Neural progenitor cell (in vitro differentiated cells): ENCODE measurements around the gene COL8A2. TPM values are rescaled to one million over a fixed set of nuclear protein-coding genes. Genes with fewer than 3 reads are reported as not detected.

Source experiments
- DNase-seq: peaks from one replicate; pipeline ENCODE4 v3.0.0-alpha.2; 2016; ENCODE audit warnings: low spot score
- H2AFZ ChIP-seq: fragments of 200-600 bp; sonication (generic); replicated peaks from 2 replicates; pipeline ENCODE4 v1.6.1; 2016; ENCODE audit warnings: antibody characterized with exemption
- H3F3A ChIP-seq: fragments of 200-600 bp; sonication (generic); 2 replicates; pipeline ENCODE4 v1.6.1; 2016; ENCODE audit warnings: antibody characterized with exemption, low read depth
- H3K27ac ChIP-seq: fragments of 200-600 bp; sonication (generic); 2 replicates; pipeline ENCODE4 v1.5.1; 2016; ENCODE audit warnings: mild to moderate bottlenecking
- H3K27me3 ChIP-seq: fragments of 200-600 bp; sonication (generic); 2 replicates; pipeline ENCODE4 v1.6.1; 2016; ENCODE audit warnings: mild to moderate bottlenecking, moderate library complexity
- H3K36me3 ChIP-seq: fragments of 200-600 bp; sonication (generic); 2 replicates; pipeline ENCODE4 v1.5.1; 2016
- H3K4me1 ChIP-seq: fragments of 200-600 bp; sonication (generic); 2 replicates; pipeline ENCODE4 v1.6.1; 2016; ENCODE audit warnings: mixed run types
- H3K4me2 ChIP-seq: fragments of 200-600 bp; sonication (generic); 2 replicates; pipeline ENCODE4 v1.6.1; 2016
- H3K4me3 ChIP-seq: fragments of 200-600 bp; sonication (generic); 2 replicates; pipeline ENCODE4 v1.5.1; 2016
- H3K79me2 ChIP-seq: fragments of 200-600 bp; sonication (generic); 2 replicates; pipeline ENCODE4 v1.6.1; 2016; ENCODE audit warnings: low read depth
- H3K9ac ChIP-seq: fragments of 200-600 bp; sonication (generic); 2 replicates; pipeline ENCODE4 v1.6.1; 2016
- H3K9me3 ChIP-seq: fragments of 200-600 bp; sonication (generic); 2 replicates; pipeline ENCODE4 v1.5.1; 2016; ENCODE audit warnings: low read depth
- H4K20me1 ChIP-seq: fragments of 200-600 bp; sonication (generic); 2 replicates; pipeline ENCODE4 v1.6.1; 2016; ENCODE audit warnings: low read depth
- H3K27ac Mint-ChIP-seq: 3 replicates; pipeline ENCODE4 v1.8.0; 2021; ENCODE audit warnings: mixed read lengths
- H3K27me3 Mint-ChIP-seq: 2 replicates; pipeline ENCODE4 v1.8.0; 2022; ENCODE audit warnings: low read depth, mild to moderate bottlenecking, inconsistent platforms, moderate library complexity, mixed read lengths; ENCODE audit not compliant: insufficient read depth
- H3K36me3 Mint-ChIP-seq: 3 replicates; pipeline ENCODE4 v1.8.0; 2021; ENCODE audit warnings: mixed read lengths
- H3K4me1 Mint-ChIP-seq: 3 replicates; pipeline ENCODE4 v1.8.0; 2021; ENCODE audit warnings: mixed read lengths
- H3K4me3 Mint-ChIP-seq: 3 replicates; pipeline ENCODE4 v1.8.0; 2021; ENCODE audit warnings: mild to moderate bottlenecking, moderate library complexity, mixed read lengths
- H3K9me3 Mint-ChIP-seq: 3 replicates; pipeline ENCODE4 v1.8.0; 2020; ENCODE audit warnings: mixed read lengths
- CTCF ChIP-seq: fragments of 200-600 bp; sonication (generic); IDR thresholded peaks from 2 replicates; pipeline ENCODE4 v1.5.1; 2017; ENCODE audit warnings: antibody characterized with exemption, mild to moderate bottlenecking
- EZH2 ChIP-seq: fragments of 200-600 bp; sonication (generic); IDR thresholded peaks from 2 replicates; pipeline ENCODE4 v1.6.1; 2017; ENCODE audit warnings: antibody characterized with exemption, mild to moderate bottlenecking, moderate library complexity
- EZH2phosphoT487 ChIP-seq: fragments of 200-600 bp; sonication (generic); IDR thresholded peaks from 2 replicates; pipeline ENCODE4 v1.6.1; 2017; ENCODE audit warnings: antibody characterized with exemption
- total RNA-seq: library from RNA; depleted of rRNA; stranded (reverse); fragments of >200 nt; gene quantifications from 2 replicates; pipeline ENCODE4 v1.2.3, GENCODE V29; 2015; ENCODE audit warnings: low replicate concordance

Gene COL8A2
- total RNA-seq, 1 donor from 2014 or later, result not detected

- no peak overlapping the region for H3K27ac ChIP-seq
- peak overlapping the region; percentile 71 for H3K4me3 Mint-ChIP-seq
- peaks cover 2% of the 10 kb centered on the region for H3K36me3 Mint-ChIP-seq
- H4K20me1 ChIP-seq, result peaks cover 14% of the 10 kb centered on the region
- H3K9me3 ChIP-seq, result no peaks in the 10 kb centered on the region
- no peak overlapping the region for H3K4me2 ChIP-seq
- H3K9me3 Mint-ChIP-seq, result peaks cover 2% of the 10 kb centered on the region
- H2AFZ ChIP-seq, result no peak overlapping the region
- no peaks in the 10 kb centered on the region for H3F3A ChIP-seq
- H3K27me3 Mint-ChIP-seq, result peaks cover 40% of the 10 kb centered on the region
- peaks cover 3% of the 10 kb centered on the region for H3K4me1 ChIP-seq
- H3K27ac Mint-ChIP-seq, result no peak overlapping the region
- H3K36me3 ChIP-seq, result no peaks in the 10 kb centered on the region
- peaks cover 27% of the 10 kb centered on the region for H3K4me1 Mint-ChIP-seq
- no peak overlapping the region for H3K4me3 ChIP-seq
- DNase-seq, result no peak
- no peak overlapping the region for H3K9ac ChIP-seq
- H3K27me3 ChIP-seq, result peaks cover 57% of the 10 kb centered on the region
- TF ChIP-seq EZH2 (no peak), EZH2phosphoT487 (no peak), CTCF (no peak)
- H3K79me2 ChIP-seq, result no peaks in the 10 kb centered on the region
Observed at GRCh38 chr1:36126005-36126716, 1.1 kb upstream of the COL8A2 start.

- no peak overlapping the region for H3K27ac Mint-ChIP-seq
- peak overlapping the region; percentile 81 for H3K4me3 Mint-ChIP-seq
- Histone ChIP-seq H3K27ac (no peak overlapping the region), H3K4me1 (peaks cover 3% of the 10 kb centered on the region), H4K20me1 (peaks cover 14% of the 10 kb centered on the region), H3K27me3 (peaks cover 57% of the 10 kb centered on the region), H3K36me3 (no peaks in the 10 kb centered on the region), H3K9me3 (no peaks in the 10 kb centered on the region), H3K79me2 (no peaks in the 10 kb centered on the region), H3K4me3 (peak overlapping the region; percentile 32), H2AFZ (no peak overlapping the region), H3K9ac (no peak overlapping the region), H3K4me2 (peak overlapping the region; percentile 66), H3F3A (no peaks in the 10 kb centered on the region)
- peak; percentile 74 for TF ChIP-seq EZH2phosphoT487
- TF ChIP-seq EZH2, result peak; percentile 81
- TF ChIP-seq CTCF, result no peak
- peaks cover 2% of the 10 kb centered on the region for H3K9me3 Mint-ChIP-seq
- H3K4me1 Mint-ChIP-seq, result peaks cover 32% of the 10 kb centered on the region
- H3K36me3 Mint-ChIP-seq, result peaks cover 2% of the 10 kb centered on the region
- peaks cover 40% of the 10 kb centered on the region for H3K27me3 Mint-ChIP-seq
- no peak for DNase-seq
Observed at GRCh38 chr1:36124404-36125128, 456 bp downstream of the COL8A2 start.

- no peak for TF ChIP-seq CTCF
- no peak for TF ChIP-seq EZH2
- no peak for TF ChIP-seq EZH2phosphoT487
- no peak for DNase-seq
- H3K4me3 Mint-ChIP-seq, result no peak overlapping the region
Observed at GRCh38 chr1:36123356-36123755, 1.7 kb downstream of the COL8A2 start.

More at GRCh38 chr1:36123356-36123755, 1.7 kb downstream of the COL8A2 start:
- H3K27ac Mint-ChIP-seq, result no peak overlapping the region
- Histone ChIP-seq H3K4me1 (peaks cover 3% of the 10 kb centered on the region), H3K27me3 (peaks cover 57% of the 10 kb centered on the region), H3K9ac (no peak overlapping the region), H3K4me3 (no peak overlapping the region), H3K36me3 (no peaks in the 10 kb centered on the region), H3K27ac (no peak overlapping the region), H3K79me2 (no peaks in the 10 kb centered on the region), H3K9me3 (no peaks in the 10 kb centered on the region), H2AFZ (no peak overlapping the region), H3F3A (no peaks in the 10 kb centered on the region), H4K20me1 (peaks cover 14% of the 10 kb centered on the region), H3K4me2 (no peak overlapping the region)
- peaks cover 2% of the 10 kb centered on the region for H3K9me3 Mint-ChIP-seq
- peaks cover 42% of the 10 kb centered on the region for H3K27me3 Mint-ChIP-seq
- H3K36me3 Mint-ChIP-seq, result peaks cover 2% of the 10 kb centered on the region
- peaks cover 41% of the 10 kb centered on the region for H3K4me1 Mint-ChIP-seq
